Skeletal muscle tissue (tissue), 4 donors: ENCODE measurements around the gene LRBA. TPM values are rescaled to one million over a fixed set of nuclear protein-coding genes. Genes with fewer than 3 reads are reported as not detected.

Source experiments
- H3K27ac ChIP-seq: one replicate; pipeline ENCODE4 v1.7.0; 2013; ENCODE audit warnings: mild to moderate bottlenecking, low read depth, low read length, inconsistent platforms
- H3K27me3 ChIP-seq, 3 donors: one replicate each; pipeline ENCODE4 v1.7.0; 2013; ENCODE audit warnings: low read length in 3 of 3; ENCODE audit not compliant: control insufficient read depth in 3 of 3, insufficient read depth in 3 of 3
- H3K36me3 ChIP-seq, 3 donors: one replicate each; pipeline ENCODE4 v1.7.0; 2013; ENCODE audit warnings: low read length in 3 of 3; ENCODE audit not compliant: control insufficient read depth in 3 of 3, insufficient read depth in 3 of 3
- H3K4me1 ChIP-seq, 3 donors: one replicate each; pipeline ENCODE4 v1.7.0; 2013; ENCODE audit warnings: low read length in 3 of 3, mild to moderate bottlenecking in 3 of 3; ENCODE audit not compliant: control insufficient read depth in 3 of 3, insufficient read depth in 3 of 3
- H3K4me3 ChIP-seq, 3 donors: one replicate each; pipeline ENCODE4 v1.7.0; 2013; ENCODE audit warnings: low read length in 3 of 3
- H3K9ac ChIP-seq, 3 donors: one replicate each; pipeline ENCODE4 v1.7.0; 2013; ENCODE audit warnings: low read length in 3 of 3, mild to moderate bottlenecking in 3 of 3, moderate library complexity in 2 of 3, low read depth in 1 of 3
- H3K9me3 ChIP-seq, 3 donors: one replicate each; pipeline ENCODE4 v1.7.0; 2013; ENCODE audit warnings: low read length in 3 of 3; ENCODE audit not compliant: control insufficient read depth in 3 of 3
- total RNA-seq: library from RNA; depleted of rRNA; stranded (reverse); fragments of >200 nt; gene quantifications from one replicate; pipeline ENCODE4 v1.2.3, GENCODE V29; 2014
- donor health status: Osteomylitis.

The LRBA gene
- total RNA-seq, 1 donor from 2014 or later: 58.5 TPM

- H3K9ac ChIP-seq: no peak overlapping the region
- no peaks in the 10 kb centered on the region for H3K9me3 ChIP-seq
- no peaks in the 10 kb centered on the region for H3K27me3 ChIP-seq
- no peak overlapping the region for H3K27ac ChIP-seq
- no peak overlapping the region for H3K4me3 ChIP-seq
- H3K4me1 ChIP-seq: no peaks in the 10 kb centered on the region
- H3K36me3 ChIP-seq: no peaks in the 10 kb centered on the region
These were observed 634.0 kb downstream of the LRBA start for GRCh38 chr4:150381036-150381435.

GRCh38 chr4:150379454-150379853 lies 635.6 kb downstream of the LRBA start:
- H3K4me1 ChIP-seq: no peaks in the 10 kb centered on the region
- H3K27ac ChIP-seq: no peak overlapping the region
- H3K27me3 ChIP-seq: no peaks in the 10 kb centered on the region
- H3K9ac ChIP-seq: no peak overlapping the region
- H3K9me3 ChIP-seq: no peaks in the 10 kb centered on the region
- no peaks in the 10 kb centered on the region for H3K36me3 ChIP-seq
- H3K4me3 ChIP-seq: no peak overlapping the region

GRCh38 chr4:150375025-150375424 lies 640.1 kb downstream of the LRBA start:
- Histone ChIP-seq H3K9ac (no peak overlapping the region), H3K4me1 (no peaks in the 10 kb centered on the region), H3K36me3 (no peaks in the 10 kb centered on the region), H3K27me3 (no peaks in the 10 kb centered on the region), H3K27ac (no peak overlapping the region), H3K4me3 (no peak overlapping the region), H3K9me3 (no peaks in the 10 kb centered on the region)

DNA sequence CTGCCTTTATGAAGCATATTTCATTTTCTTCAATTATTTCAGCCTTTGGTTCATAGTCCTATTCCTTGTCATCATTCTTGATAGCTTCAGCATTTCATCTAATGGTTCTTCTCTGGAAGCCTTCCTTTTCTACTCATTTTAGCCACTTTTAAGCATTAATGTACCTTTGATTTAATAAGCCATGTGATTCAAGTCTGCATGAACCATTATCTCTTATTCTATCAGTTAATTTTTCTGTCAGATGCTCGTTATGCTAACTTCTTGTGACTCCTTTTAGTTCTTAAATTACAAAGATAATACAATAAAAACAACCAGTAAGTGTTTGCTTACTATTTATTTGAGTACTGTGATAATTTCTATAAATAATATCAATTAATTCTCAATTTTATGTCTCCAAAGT lies 643.2 kb downstream of the LRBA start:
- Histone ChIP-seq H3K9ac (no peak overlapping the region), H3K9me3 (no peaks in the 10 kb centered on the region), H3K27ac (no peak overlapping the region), H3K27me3 (no peaks in the 10 kb centered on the region), H3K4me3 (no peak overlapping the region), H3K4me1 (no peaks in the 10 kb centered on the region), H3K36me3 (no peaks in the 10 kb centered on the region)

GRCh38 chr4:150369434-150370380 lies 645.4 kb downstream of the LRBA start:
- no peaks in the 10 kb centered on the region for H3K36me3 ChIP-seq
- no peaks in the 10 kb centered on the region for H3K27me3 ChIP-seq
- H3K4me3 ChIP-seq: no peak overlapping the region
- no peak overlapping the region for H3K27ac ChIP-seq
- H3K4me1 ChIP-seq: no peaks in the 10 kb centered on the region
- no peak overlapping the region for H3K9ac ChIP-seq
- H3K9me3 ChIP-seq: no peaks in the 10 kb centered on the region

GRCh38 chr4:150368667-150369066 lies 646.4 kb downstream of the LRBA start:
- Histone ChIP-seq H3K9me3 (no peaks in the 10 kb centered on the region), H3K4me1 (no peaks in the 10 kb centered on the region), H3K9ac (no peak overlapping the region), H3K27me3 (no peaks in the 10 kb centered on the region), H3K4me3 (no peak overlapping the region), H3K36me3 (no peaks in the 10 kb centered on the region), H3K27ac (no peak overlapping the region)

DNA sequence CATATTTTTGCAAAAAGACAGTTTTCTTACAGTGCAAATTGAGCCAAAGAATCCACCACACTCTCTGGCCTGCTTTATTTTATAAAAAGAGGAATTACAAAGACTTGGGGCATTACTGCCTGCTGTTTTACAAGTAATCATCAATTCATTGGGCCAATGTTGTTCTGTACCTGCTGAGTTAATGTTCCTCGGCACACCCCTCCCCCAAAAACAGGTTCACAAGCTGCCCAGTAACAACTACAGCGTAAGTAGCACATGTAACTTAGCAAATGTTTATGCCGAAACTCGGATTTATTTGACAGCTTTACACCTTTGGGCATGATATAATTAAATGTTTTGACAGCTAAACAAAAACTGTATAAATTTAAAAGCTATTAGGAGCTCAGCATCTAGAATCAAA lies 647.8 kb downstream of the LRBA start:
- no peaks in the 10 kb centered on the region for H3K9me3 ChIP-seq
- no peak overlapping the region for H3K9ac ChIP-seq
- H3K4me1 ChIP-seq: no peaks in the 10 kb centered on the region
- H3K27ac ChIP-seq: no peak overlapping the region
- H3K27me3 ChIP-seq: no peaks in the 10 kb centered on the region
- H3K36me3 ChIP-seq: no peaks in the 10 kb centered on the region
- H3K4me3 ChIP-seq: no peak overlapping the region

GRCh38 chr4:150366487-150366999 lies 648.5 kb downstream of the LRBA start:
- H3K36me3 ChIP-seq: no peaks in the 10 kb centered on the region
- no peak overlapping the region for H3K4me3 ChIP-seq
- no peak overlapping the region for H3K27ac ChIP-seq
- H3K4me1 ChIP-seq: no peaks in the 10 kb centered on the region
- H3K27me3 ChIP-seq: no peaks in the 10 kb centered on the region
- no peak overlapping the region for H3K9ac ChIP-seq
- H3K9me3 ChIP-seq: no peaks in the 10 kb centered on the region

- H3K9ac ChIP-seq: no peak overlapping the region
- H3K36me3 ChIP-seq: no peaks in the 10 kb centered on the region
- no peak overlapping the region for H3K4me3 ChIP-seq
- H3K9me3 ChIP-seq: no peaks in the 10 kb centered on the region
- H3K4me1 ChIP-seq: no peaks in the 10 kb centered on the region
- no peak overlapping the region for H3K27ac ChIP-seq
- no peaks in the 10 kb centered on the region for H3K27me3 ChIP-seq
These were observed 651.1 kb downstream of the LRBA start for GRCh38 chr4:150363721-150364688.
